H1 (cell line): ENCODE results near the gene PID1. TPM values are rescaled to one million over a fixed set of nuclear protein-coding genes. Genes with fewer than 3 reads are reported as not detected.

Experiments
- CTCF ChIA-PET: fragments of 300-600 bp; sonication (Branson Sonifier 250); formaldehyde crosslinking; loops from one replicate; lab custom pipeline; 2021; ENCODE audit not compliant: partially characterized antibody; lab: Charles Lee
- POLR2A ChIA-PET: fragments of 300-600 bp; sonication (Branson Sonifier 250); formaldehyde crosslinking; loops from one replicate; lab custom pipeline; 2021; ENCODE audit warnings: inconsistent platforms; ENCODE audit not compliant: partially characterized antibody; lab: Charles Lee
- DNase-seq, 2 experiments: peaks; one replicate each; pipeline versions ENCODE4 v3.0.0 to v3.0.0-alpha.2; 2010 to 2022; ENCODE audit warnings: low spot score in 2 of 2, low read depth in 1 of 2, mixed read lengths in 1 of 2
- FAIRE-seq: peaks from 2 replicates; lab custom pipeline; 2011; peaks lifted over from hg19 to GRCh38; lab: Jason Lieb, UNC
- H2AFZ ChIP-seq: 2 replicates; pipeline ENCODE4 v1.8.1; 2012; ENCODE audit warnings: low read length, inconsistent platforms
- H2AK5ac ChIP-seq: 2 replicates; pipeline ENCODE4 v1.6.1; 2013; ENCODE audit warnings: low read depth, low read length
- H2BK120ac ChIP-seq: replicated peaks from 2 replicates; pipeline ENCODE3; 2013; ENCODE audit warnings: low read depth, low read length, inconsistent platforms
- H2BK12ac ChIP-seq: 2 replicates; pipeline ENCODE4 v1.6.1; 2013; ENCODE audit warnings: low read depth, low read length
- H2BK15ac ChIP-seq: 2 replicates; pipeline ENCODE4 v1.6.1; 2013; ENCODE audit warnings: low read length
- H2BK20ac ChIP-seq: 2 replicates; pipeline ENCODE4 v1.6.1; 2013; ENCODE audit warnings: low read length
- H2BK5ac ChIP-seq: 2 replicates; pipeline ENCODE4 v1.6.1; 2013; ENCODE audit warnings: low read depth, low read length
- H3K14ac ChIP-seq: 2 replicates; pipeline ENCODE4 v1.6.1; 2013; ENCODE audit warnings: inconsistent platforms; ENCODE audit not compliant: insufficient read length
- H3K18ac ChIP-seq: 2 replicates; pipeline ENCODE4 v1.6.1; 2013; ENCODE audit warnings: low read length; ENCODE audit errors: extremely low read depth
- H3K23ac ChIP-seq: 2 replicates; pipeline ENCODE4 v1.6.1; 2013; ENCODE audit warnings: inconsistent platforms; ENCODE audit not compliant: insufficient read length
- H3K23me2 ChIP-seq: 2 replicates; pipeline ENCODE4 v1.6.1; 2013; ENCODE audit warnings: low read depth, low read length
- H3K27ac ChIP-seq: 2 replicates; pipeline ENCODE4 v1.6.1; 2011; ENCODE audit warnings: low read depth, low read length, inconsistent platforms
- H3K27me3 ChIP-seq, 4 experiments: replicated peaks in 1 of 4; 1 replicate in 1 of 4; 2 replicates in 3 of 4; pipeline versions ENCODE4 v1.6.1 to v1.8.1; 2011 to 2013; ENCODE audit warnings: low read length in 3 of 4, mild to moderate bottlenecking in 3 of 4, inconsistent platforms in 2 of 4, mixed read lengths in 2 of 4, moderate library complexity in 1 of 4; ENCODE audit not compliant: control insufficient read depth in 3 of 4, insufficient read depth in 3 of 4; ENCODE audit errors: extremely low read depth in 1 of 4
- H3K36me3 ChIP-seq, 4 experiments: 2 replicates each; pipeline versions ENCODE4 v1.6.1 to v1.8.1; 2011 to 2013; ENCODE audit warnings: mild to moderate bottlenecking in 4 of 4, low read length in 3 of 4, moderate library complexity in 2 of 4, control low read depth in 1 of 4, inconsistent platforms in 1 of 4; ENCODE audit not compliant: insufficient read depth in 4 of 4, control insufficient read depth in 2 of 4
- H3K4ac ChIP-seq: replicated peaks from 2 replicates; pipeline ENCODE3; 2013; ENCODE audit warnings: low read length, low read depth, mixed read lengths, inconsistent platforms; ENCODE audit not compliant: insufficient read length
- H3K4me1 ChIP-seq, 4 experiments: replicated peaks in 1 of 4; 1 replicate in 1 of 4; 2 replicates in 3 of 4; pipeline versions ENCODE4 v1.6.1 to v1.8.1; 2011 to 2013; ENCODE audit warnings: low read length in 3 of 4, inconsistent platforms in 2 of 4, mixed read lengths in 1 of 4; ENCODE audit not compliant: insufficient read depth in 4 of 4, control insufficient read depth in 3 of 4
- H3K4me2 ChIP-seq, 2 experiments: 2 replicates each; pipeline versions ENCODE4 v1.6.1 to v1.8.1; 2011 to 2013; ENCODE audit warnings: low read depth in 2 of 2, low read length in 2 of 2, control low read depth in 1 of 2, inconsistent platforms in 1 of 2, mild to moderate bottlenecking in 1 of 2; ENCODE audit not compliant: insufficient read depth in 1 of 2
- H3K4me3 ChIP-seq, 4 experiments: fragments of 200-600, 300-600 bp in 1 of 4; sonication (generic), shearing (Covaris generic), sonication (Bioruptor Twin) in 1 of 4; 2 replicates each; pipeline versions ENCODE4 v1.5.1 to v1.8.1; 2011 to 2016; ENCODE audit warnings: low read length in 4 of 4, low read depth in 3 of 4, control low read depth in 2 of 4, inconsistent platforms in 2 of 4, mild to moderate bottlenecking in 2 of 4, mixed read lengths in 1 of 4, moderate library complexity in 1 of 4; ENCODE audit not compliant: insufficient read depth in 2 of 4; ENCODE audit errors: extremely low read depth in 1 of 4
- H3K56ac ChIP-seq: replicated peaks from 2 replicates; pipeline ENCODE3; 2013; ENCODE audit warnings: low read depth, mild to moderate bottlenecking, mixed read lengths, low read length, inconsistent platforms; ENCODE audit not compliant: insufficient read length
- H3K79me1 ChIP-seq: 2 replicates; pipeline ENCODE4 v1.6.1; 2013; ENCODE audit warnings: low read depth, low read length, control low read depth
- H3K79me2 ChIP-seq, 2 experiments: 2 replicates each; pipeline versions ENCODE4 v1.6.1 to v1.8.1; 2012 to 2013; ENCODE audit warnings: low read length in 2 of 2, mild to moderate bottlenecking in 2 of 2, inconsistent platforms in 1 of 2; ENCODE audit not compliant: insufficient read depth in 2 of 2, control insufficient read depth in 1 of 2
- H3K9ac ChIP-seq, 4 experiments: replicated peaks in 1 of 4; 1 replicate in 1 of 4; 2 replicates in 3 of 4; pipeline versions ENCODE4 v1.6.1 to v1.8.1; 2011 to 2013; ENCODE audit warnings: low read depth in 3 of 4, low read length in 3 of 4, control low read depth in 2 of 4, mild to moderate bottlenecking in 2 of 4, moderate library complexity in 2 of 4, inconsistent platforms in 1 of 4; ENCODE audit errors: extremely low read depth in 1 of 4
- H3K9me3 ChIP-seq, 2 experiments: 2 replicates each; pipeline versions ENCODE4 v1.6.1 to v1.8.1; 2012 to 2013; ENCODE audit warnings: mild to moderate bottlenecking in 2 of 2, moderate library complexity in 2 of 2, control low read depth in 1 of 2, inconsistent platforms in 1 of 2, low read depth in 1 of 2, low read length in 1 of 2, mixed read lengths in 1 of 2; ENCODE audit not compliant: insufficient read depth in 2 of 2
- H4K20me1 ChIP-seq, 2 experiments: replicated peaks in 1 of 2; 2 replicates each; pipeline versions ENCODE3 to v1.8.1; 2011 to 2013; ENCODE audit warnings: inconsistent platforms in 2 of 2, low read length in 2 of 2, mild to moderate bottlenecking in 1 of 2; ENCODE audit not compliant: insufficient read depth in 2 of 2, control insufficient read depth in 1 of 2
- H4K5ac ChIP-seq: 2 replicates; pipeline ENCODE4 v1.6.1; 2013; ENCODE audit warnings: low read length, low read depth, mixed read lengths, inconsistent platforms; ENCODE audit not compliant: insufficient read length
- H4K8ac ChIP-seq: 2 replicates; pipeline ENCODE4 v1.8.0; 2013; ENCODE audit warnings: mild to moderate bottlenecking, moderate library complexity, low read length, inconsistent platforms; ENCODE audit not compliant: insufficient read depth; ENCODE audit errors: extremely low read depth
- H4K91ac ChIP-seq: replicated peaks from 2 replicates; pipeline ENCODE3; 2013; ENCODE audit warnings: low read length, mixed read lengths, inconsistent platforms; ENCODE audit not compliant: insufficient read length
- ASH2L ChIP-seq: fragments of 200-600, 300-600 bp; sonication (generic); IDR thresholded peaks from one replicate; pipeline ENCODE4 v1.7.1; 2017; ENCODE audit warnings: low read length
- KDM1A ChIP-seq: fragments of 200-600, 300-600 bp; sonication (generic); IDR thresholded peaks from 2 replicates; pipeline ENCODE4 v1.7.1; 2016; ENCODE audit warnings: mild to moderate bottlenecking, low read length, borderline replicate concordance
- MAFK ChIP-seq: IDR thresholded peaks from 2 replicates; pipeline ENCODE4 v1.6.1; 2012; ENCODE audit warnings: low read depth, mild to moderate bottlenecking, improper control_type of control experiment, low read length
- RNF2 ChIP-seq: fragments of 200-900, 300-1000 bp; sonication (generic); IDR thresholded peaks from 2 replicates; pipeline ENCODE4 v1.7.1; 2016; ENCODE audit warnings: borderline replicate concordance, low read depth, mild to moderate bottlenecking, antibody characterized with exemption, low read length; ENCODE audit not compliant: poor library complexity, severe bottlenecking; ENCODE audit errors: missing control alignments
- RXRA ChIP-seq: IDR thresholded peaks from 2 replicates; pipeline ENCODE4 v1.6.1; 2011; ENCODE audit warnings: low read depth, mild to moderate bottlenecking, low read length, moderate library complexity; ENCODE audit not compliant: insufficient read depth
- SIN3A ChIP-seq, 2 experiments: IDR thresholded peaks in 1 of 2; conservative IDR thresholded peaks in 1 of 2; 2 replicates each; pipeline ENCODE4 v1.6.1; 2011 to 2012; ENCODE audit warnings: low read length in 2 of 2, improper control_type of control experiment in 1 of 2, low read depth in 1 of 2, mild to moderate bottlenecking in 1 of 2
- SIRT6 ChIP-seq: IDR thresholded peaks from one replicate; pipeline ENCODE4 v1.7.1; 2012; ENCODE audit warnings: low read length, inconsistent platforms
- WGBS, 2 experiments: shearing (Covaris generic) in 1 of 2; methylation state at CpG; one replicate each; pipeline versions ENCODE4 v1.1.6 to v1.1.7; 2013 to 2015; ENCODE audit warnings: low lambda C conversion rate in 2 of 2, mixed read lengths in 2 of 2, inconsistent platforms in 1 of 2, low coverage in 1 of 2, missing lambda C conversion rate in 1 of 2; ENCODE audit not compliant: insufficient replicate concordance in 2 of 2, insufficient coverage in 1 of 2, insufficient read length in 1 of 2; ENCODE audit errors: extremely low coverage in 1 of 2, missing lambda C conversion rate in 1 of 2; 5-methylcytosine and 5-hydroxymethylcytosine counted together
- polyA plus RNA-seq, 7 experiments: library from polyadenylated mRNA; depleted of rRNA in 3 of 7; stranded (reverse) in 5 of 7; unstranded in 2 of 7; fragments of >200 nt in 5 of 7; fragments of 200-250 nt in 2 of 7; gene quantifications; 1 replicate in 5 of 7; 2 replicates in 1 of 7; 4 replicates in 1 of 7; pipeline versions ENCODE4 v1.2.1 to v1.2.3, GENCODE V29; 2011 to 2013; ENCODE audit warnings: missing spikeins in 2 of 7, mixed read lengths in 2 of 7
- total RNA-seq: library from RNA; stranded (reverse); fragmentation: NEBNext Ultra II Directional; extraction: Animal tissue kit (Norgen Biotek cat#: 25700); gene quantifications from 2 replicates; pipeline ENCODE4 v1.2.1, GENCODE V29; 2021

PID1 gene
- total and polyA plus RNA-seq, 2 of the 8 experiments (the other 6 are each of a cell fraction or from before 2014, with no cell fraction given) = 1.5 to 3.3 TPM

GRCh38 chr2:229300790-229301189 lies 29.7 kb upstream of the PID1 start:
- no peak overlapping the region for H3K4me3 ChIP-seq
- no peak overlapping the region for H3K27ac ChIP-seq
- H2BK15ac ChIP-seq = no peak overlapping the region
- no peaks in the 10 kb centered on the region for H3K4me1 ChIP-seq
- ChIA-PET CTCF (interaction anchor here (0.8 to 1.1 kb wide), 2 partner anchors 42 to 612 kb away, joined by 3 read pairs; no protein-coding TSS in a partner anchor), POLR2A (no interaction called here)
- no peaks in the 10 kb centered on the region for H3K79me1 ChIP-seq
- H3K4ac ChIP-seq = no peak overlapping the region
- no peak overlapping the region for H3K56ac ChIP-seq
- H4K8ac ChIP-seq = no peak overlapping the region
- H3K18ac ChIP-seq = no peak overlapping the region
- no peaks in the 10 kb centered on the region for H4K20me1 ChIP-seq
- WGBS, 2 experiments = 92% methylated on average over 3 of the region's 3 CpGs; no CpG with 5 or more reads in 1 of the 2 experiments
- H4K5ac ChIP-seq = no peak overlapping the region
- H2AK5ac ChIP-seq = no peak overlapping the region
- H3K9me3 ChIP-seq = no peaks in the 10 kb centered on the region
- no peaks in the 10 kb centered on the region for H3K23me2 ChIP-seq
- H2BK12ac ChIP-seq = no peak overlapping the region
- H3K9ac ChIP-seq = no peak overlapping the region
- H2BK5ac ChIP-seq = no peak overlapping the region
- no peak overlapping the region for H2AFZ ChIP-seq
- H3K27me3 ChIP-seq = no peaks in the 10 kb centered on the region
- no peak overlapping the region for H2BK20ac ChIP-seq
- H3K79me2 ChIP-seq = no peaks in the 10 kb centered on the region
- H3K14ac ChIP-seq = no peak overlapping the region
- no peak for DNase-seq
- no peak overlapping the region for H3K4me2 ChIP-seq
- H3K23ac ChIP-seq = no peak overlapping the region
- H3K36me3 ChIP-seq = no peaks in the 10 kb centered on the region
- FAIRE-seq = no peak
- H4K91ac ChIP-seq = no peak overlapping the region
- no peak overlapping the region for H2BK120ac ChIP-seq
- TF ChIP-seq ASH2L (no peak), SIRT6 (no peak), SIN3A (conservative IDR thresholded peaks at IDR 0.05 in 1 of 2, IDR thresholded peaks at IDR 0.05 in 1 of 2; ENCODE audit: low read depth in 1 of 2, low read length in 2 of 2) (no peak), KDM1A (no peak), RNF2 (no peak), MAFK (no peak), RXRA (no peak)
